GM19351 (cell line): Measurements from ENCODE around the gene SUV39H2.
"Not testable (repeated sequence)": the region's sequence is repeated elsewhere in the genome, so short reads cannot be mapped to it uniquely, and the experiment has no call there.

Experiments
- ATAC-seq: cut with Tn5 transposase; IDR thresholded peaks from one replicate; pipeline ENCODE4 v1.9.1; 2021; ENCODE audit warnings: mild to moderate bottlenecking, moderate library complexity; ENCODE audit not compliant: unreplicated experiment

The SUV39H2 gene

GRCh38 chr10:14878266-14879123 is at the start of gene SUV39H2:
SUV39H2 (plus strand) TSS chr10:14878866; CDS start chr10:14878889, 23 bp downstream.
- peak; percentile 89 for ATAC-seq

GRCh38 chr10:14833106-14833505 is 45.6 kb upstream of the SUV39H2 start:
- no peak for ATAC-seq

- ATAC-seq = no peak
Measured at GRCh38 chr10:14836208-14836607, 42.5 kb upstream of the SUV39H2 start.

- no peak for ATAC-seq
Measured at GRCh38 chr10:14837003-14837756, 41.5 kb upstream of the SUV39H2 start.

GRCh38 chr10:14837757-14838581 is 40.7 kb upstream of the SUV39H2 start, which contains the start of the genes CDNF, HSPA14 and MSANTD7:
CDNF (minus strand) TSS chr10:14838037; CDS start chr10:14837946, 91 bp downstream.
HSPA14 (plus strand) TSS chr10:14838306; CDS start chr10:14838403, 97 bp downstream.
MSANTD7 (plus strand) TSS chr10:14838306; CDS start chr10:14842285, 3,979 bp downstream.
- ATAC-seq = peak; percentile 94

- ATAC-seq = no peak
Measured at GRCh38 chr10:14838582-14839304, 39.9 kb upstream of the SUV39H2 start.

GRCh38 chr10:14839305-14839695 is 39.4 kb upstream of the SUV39H2 start:
- no peak for ATAC-seq

GRCh38 chr10:14840178-14840577 is 38.5 kb upstream of the SUV39H2 start:
- no peak for ATAC-seq

GRCh38 chr10:14843327-14843988 is 35.2 kb upstream of the SUV39H2 start:
- no peak for ATAC-seq

GRCh38 chr10:14844948-14845347 is 33.7 kb upstream of the SUV39H2 start:
- no peak for ATAC-seq

GRCh38 chr10:14852236-14852635 is 26.4 kb upstream of the SUV39H2 start:
- no peak for ATAC-seq

GRCh38 chr10:14855453-14855852 is 23.2 kb upstream of the SUV39H2 start:
- no peak for ATAC-seq

- ATAC-seq = no peak
Measured at GRCh38 chr10:14858338-14858960, 20.2 kb upstream of the SUV39H2 start.

- no peak for ATAC-seq
Measured at GRCh38 chr10:14859043-14859442, 19.6 kb upstream of the SUV39H2 start.

GRCh38 chr10:14859775-14860174 is 18.9 kb upstream of the SUV39H2 start:
- no peak for ATAC-seq

GRCh38 chr10:14860791-14861190 is 17.9 kb upstream of the SUV39H2 start:
- ATAC-seq = no peak

- not testable (repeated sequence) for ATAC-seq
Measured at GRCh38 chr10:14864466-14864865, 14.2 kb upstream of the SUV39H2 start.

- ATAC-seq = not testable (repeated sequence)
Measured at GRCh38 chr10:14864871-14865270, 13.8 kb upstream of the SUV39H2 start.
